Measurements from ENCODE around the gene MYOC. TPM values are rescaled to one million over a fixed set of nuclear protein-coding genes. Genes with fewer than 3 reads are reported as not detected.

Gene MYOC
- total RNA-seq, 1 experiment from 2014 or later, result not detected

- WGBS (ENCODE audit: extremely low coverage, insufficient read length, low lambda C conversion rate), result no CpG with 5 or more reads among the region's 7 CpGs
- Histone ChIP-seq H3K9ac (ENCODE audit: extremely low read depth, insufficient read length, low read length) (no peak overlapping the region), H4K5ac (ENCODE audit: insufficient read length, low read depth, low read length) (no peak overlapping the region), H3T11ph (ENCODE audit: low read length) (no peak overlapping the region), H3K18ac (ENCODE audit: insufficient read length, low read depth, low read length) (no peak overlapping the region), H2AFZ (ENCODE audit: low read length) (no peak overlapping the region), H4K20me1 (ENCODE audit: control insufficient read depth, insufficient read depth, insufficient read length) (no peaks in the 10 kb centered on the region), H2BK15ac (ENCODE audit: low read depth, low read length) (no peak overlapping the region), H4K91ac (ENCODE audit: insufficient read length, low read depth, low read length) (no peak overlapping the region), H2BK12ac (ENCODE audit: insufficient read length, low read depth, low read length) (no peak overlapping the region), H2BK5ac (ENCODE audit: insufficient read length, low read length) (no peak overlapping the region), H3K4me1 (ENCODE audit: insufficient read depth, low read length) (no peaks in the 10 kb centered on the region; the same call in 1 of the 2 replicates), H3K56ac (ENCODE audit: insufficient read length, low read depth, low read length) (no peak overlapping the region), H3K23me2 (ENCODE audit: insufficient read length, low read depth, low read length, poor library complexity, severe bottlenecking) (no peaks in the 10 kb centered on the region), H2BK120ac (ENCODE audit: low read depth, low read length, poor library complexity, severe bottlenecking) (no peak overlapping the region), H3K9me3 (ENCODE audit: control insufficient read depth, low read depth, low read length) (no peaks in the 10 kb centered on the region), H3K27ac (ENCODE audit: insufficient read length, low read depth, low read length) (no peak overlapping the region), H3K4ac (ENCODE audit: low read depth, low read length) (no peak overlapping the region), H3K4me2 (ENCODE audit: insufficient read depth, insufficient read length, low read length) (no peak overlapping the region), H2AK5ac (ENCODE audit: insufficient read length, low read length) (no peak overlapping the region), H3K79me1 (ENCODE audit: insufficient read depth, low read depth, low read length, poor library complexity, severe bottlenecking) (no peaks in the 10 kb centered on the region), H4K8ac (replicated peaks; ENCODE audit: insufficient read length, low read depth, low read length) (no peak overlapping the region), H3K23ac (ENCODE audit: insufficient read length, low read depth, low read length) (no peak overlapping the region), H3K79me2 (ENCODE audit: insufficient read depth, low read length) (no peaks in the 10 kb centered on the region), H2BK20ac (ENCODE audit: low read depth, low read length, poor library complexity, severe bottlenecking) (no peak overlapping the region), H3K14ac (ENCODE audit: insufficient read depth, low read length) (no peak overlapping the region), H3K27me3 (ENCODE audit: insufficient read depth, low read length) (no peaks in the 10 kb centered on the region)
- Mint-ChIP-seq H3K9me3 (no peaks in the 10 kb centered on the region; a peak in 1 of 5 replicates), H3K4me3 (no peak overlapping the region), H3K36me3 (ENCODE audit: insufficient read depth in 1 of 3, low read depth in 3 of 3) (no peaks in the 10 kb centered on the region), H3K27me3 (ENCODE audit: low read depth) (no peaks in the 10 kb centered on the region; the same call in 1 of the 2 replicates), H3K4me1 (peaks cover 16% of the 10 kb centered on the region in 2 experiments), H3K27ac (0 out of 7 replicates have a peak overlapping the region, but pooled peaks of 1 of the 3 experiments have one; percentile 7)
- no peak for TF ChIP-seq CTCF (conservative IDR thresholded peaks at IDR 0.05)
- DNase-seq, result no peak
Observed at GRCh38 chr1:171663036-171663853, 10.8 kb upstream of the MYOC start.
